ENCODE data around the gene RLBP1. TPM values are rescaled to one million over a fixed set of nuclear protein-coding genes. Genes with fewer than 3 reads are reported as not detected.

RLBP1 gene
- total and polyA plus RNA-seq, 4 donors: not detected

DNA sequence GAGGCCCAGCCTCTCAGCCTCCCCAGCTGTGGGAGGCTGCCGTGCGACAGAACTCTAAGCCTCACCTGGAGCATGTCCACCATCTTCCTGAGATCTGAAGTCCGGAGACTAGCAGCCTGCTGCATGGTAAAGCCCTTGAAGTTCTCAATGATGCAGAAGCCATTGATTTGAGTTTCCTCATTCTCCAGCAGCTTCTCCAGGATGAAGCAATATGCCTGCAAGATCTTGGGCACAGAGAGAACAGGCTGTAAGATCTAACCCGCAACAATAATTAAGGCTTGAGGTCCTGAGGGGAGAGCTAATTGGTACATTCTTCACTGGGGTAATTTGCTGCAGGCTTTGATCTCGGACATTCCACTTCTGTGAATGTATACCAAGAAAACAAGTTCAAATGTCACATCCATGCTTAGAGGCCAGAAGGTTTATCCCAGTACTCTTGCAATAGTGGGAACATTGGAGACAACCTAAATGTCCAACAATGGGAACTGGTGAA lies 9.7 kb downstream of the RLBP1 start:
- no peak overlapping the region for H3K9ac ChIP-seq (ENCODE audit: insufficient read depth in 1 of 2, low read length in 2 of 2)
- DNase-seq (no peak), ATAC-seq (ENCODE audit: insufficient read depth, low FRiP score) (no peak)
- TF ChIP-seq, protein P1, sequence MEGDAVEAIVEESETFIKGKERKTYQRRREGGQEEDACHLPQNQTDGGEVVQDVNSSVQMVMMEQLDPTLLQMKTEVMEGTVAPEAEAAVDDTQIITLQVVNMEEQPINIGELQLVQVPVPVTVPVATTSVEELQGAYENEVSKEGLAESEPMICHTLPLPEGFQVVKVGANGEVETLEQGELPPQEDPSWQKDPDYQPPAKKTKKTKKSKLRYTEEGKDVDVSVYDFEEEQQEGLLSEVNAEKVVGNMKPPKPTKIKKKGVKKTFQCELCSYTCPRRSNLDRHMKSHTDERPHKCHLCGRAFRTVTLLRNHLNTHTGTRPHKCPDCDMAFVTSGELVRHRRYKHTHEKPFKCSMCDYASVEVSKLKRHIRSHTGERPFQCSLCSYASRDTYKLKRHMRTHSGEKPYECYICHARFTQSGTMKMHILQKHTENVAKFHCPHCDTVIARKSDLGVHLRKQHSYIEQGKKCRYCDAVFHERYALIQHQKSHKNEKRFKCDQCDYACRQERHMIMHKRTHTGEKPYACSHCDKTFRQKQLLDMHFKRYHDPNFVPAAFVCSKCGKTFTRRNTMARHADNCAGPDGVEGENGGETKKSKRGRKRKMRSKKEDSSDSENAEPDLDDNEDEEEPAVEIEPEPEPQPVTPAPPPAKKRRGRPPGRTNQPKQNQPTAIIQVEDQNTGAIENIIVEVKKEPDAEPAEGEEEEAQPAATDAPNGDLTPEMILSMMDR (IDR thresholded peaks at IDR 0.05; ENCODE audit: control extremely low read depth, extremely low read depth): no peak
- H3K27me3 ChIP-seq (ENCODE audit: control insufficient read depth in 3 of 3, insufficient read depth in 3 of 3, low read length in 2 of 3): no peaks in the 10 kb centered on the region
- H3K36me3 ChIP-seq (ENCODE audit: control insufficient read depth in 4 of 4, insufficient read depth in 4 of 4, low read length in 4 of 4): no peaks in the 10 kb centered on the region
- no peak overlapping the region for H3K4me3 ChIP-seq
- peaks cover 0 to 5% (median 0%) of the 10 kb centered on the region in 5 donors for H3K4me1 ChIP-seq (ENCODE audit: control insufficient read depth in 5 of 5, insufficient read depth in 5 of 5, low read length in 5 of 5)
- WGBS, 2 donors: 75 to 81% methylated on average over 5 of the region's 5 CpGs
- H3K27ac ChIP-seq (ENCODE audit: low read depth in 1 of 2, low read length in 1 of 2): no peak overlapping the region
- H3K9me3 ChIP-seq (ENCODE audit: control insufficient read depth in 4 of 4, insufficient read depth in 3 of 4, low read length in 3 of 4): no peaks in the 10 kb centered on the region

DNA sequence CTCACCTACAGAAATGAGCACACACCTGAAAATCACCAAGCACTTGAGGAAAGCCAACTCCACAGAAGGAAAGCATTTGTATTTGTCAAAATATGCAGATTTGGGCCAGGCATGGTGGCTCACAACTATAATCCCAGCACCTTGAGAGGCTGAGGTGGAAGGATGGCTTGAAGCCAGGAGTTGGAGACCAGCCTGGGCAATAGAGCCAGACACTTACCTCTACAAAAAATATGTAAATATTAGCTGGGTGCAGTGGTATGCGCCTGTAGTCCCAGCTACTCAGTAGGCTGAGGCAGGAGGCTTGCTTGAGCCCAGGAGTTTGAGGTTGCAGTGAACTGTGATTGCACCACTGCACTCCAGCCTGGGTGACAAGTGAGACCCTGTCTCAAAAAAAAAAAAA lies 12.3 kb downstream of the RLBP1 start:
- no peak overlapping the region for H3K9ac ChIP-seq (ENCODE audit: insufficient read depth in 1 of 2, low read length in 2 of 2)
- H3K36me3 ChIP-seq (ENCODE audit: control insufficient read depth in 4 of 4, insufficient read depth in 4 of 4, low read length in 4 of 4): peaks cover 0 to 2% (median 0%) of the 10 kb centered on the region in 4 donors
- no peak overlapping the region for H3K27ac ChIP-seq (ENCODE audit: low read depth in 1 of 2, low read length in 1 of 2)
- no peaks in the 10 kb centered on the region for H3K9me3 ChIP-seq (ENCODE audit: control insufficient read depth in 4 of 4, insufficient read depth in 3 of 4, low read length in 3 of 4)
- ATAC-seq (ENCODE audit: insufficient read depth, low FRiP score) (no peak), DNase-seq (no peak)
- TF ChIP-seq, protein P1 (IDR thresholded peaks at IDR 0.05; ENCODE audit: control extremely low read depth, extremely low read depth): no peak
- WGBS, 2 donors: 70 to 100% methylated on average over 1 of the region's 1 CpG
- peaks cover 0 to 5% (median 0%) of the 10 kb centered on the region in 5 donors for H3K4me1 ChIP-seq (ENCODE audit: control insufficient read depth in 5 of 5, insufficient read depth in 5 of 5, low read length in 5 of 5)
- H3K27me3 ChIP-seq (ENCODE audit: control insufficient read depth in 3 of 3, insufficient read depth in 3 of 3, low read length in 2 of 3): no peaks in the 10 kb centered on the region
- no peak overlapping the region for H3K4me3 ChIP-seq

DNA sequence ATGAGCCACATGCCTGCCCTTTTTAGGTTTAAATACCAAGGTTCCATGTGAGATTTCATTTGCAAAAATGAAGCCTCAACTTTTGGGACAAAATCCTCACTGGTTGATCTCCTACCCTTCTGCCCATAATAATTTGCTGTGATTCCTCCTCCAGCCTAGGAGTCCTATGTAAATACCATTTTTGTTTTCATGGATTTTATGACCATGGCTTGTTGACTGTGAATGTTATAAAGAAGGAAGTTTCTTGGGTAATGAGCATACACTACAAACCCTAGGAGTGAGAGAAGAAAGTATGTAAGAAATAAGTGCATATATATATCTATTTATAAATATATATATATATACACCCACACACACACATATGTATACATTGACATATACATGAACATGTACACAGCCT lies 13.1 kb downstream of the RLBP1 start:
- Histone ChIP-seq H3K9me3 (ENCODE audit: control insufficient read depth in 4 of 4, insufficient read depth in 3 of 4, low read length in 3 of 4) (no peaks in the 10 kb centered on the region), H3K36me3 (ENCODE audit: control insufficient read depth in 4 of 4, insufficient read depth in 4 of 4, low read length in 4 of 4) (peaks cover 0 to 2% (median 0%) of the 10 kb centered on the region in 4 donors), H3K4me1 (ENCODE audit: control insufficient read depth in 5 of 5, insufficient read depth in 5 of 5, low read length in 5 of 5) (peaks cover 0 to 5% (median 0%) of the 10 kb centered on the region in 5 donors), H3K4me3 (no peak overlapping the region), H3K27ac (ENCODE audit: low read depth in 1 of 2, low read length in 1 of 2) (no peak overlapping the region), H3K9ac (ENCODE audit: insufficient read depth in 1 of 2, low read length in 2 of 2) (no peak overlapping the region), H3K27me3 (ENCODE audit: control insufficient read depth in 3 of 3, insufficient read depth in 3 of 3, low read length in 2 of 3) (no peaks in the 10 kb centered on the region)
- TF ChIP-seq, protein P1 (IDR thresholded peaks at IDR 0.05; ENCODE audit: control extremely low read depth, extremely low read depth): no peak
- ATAC-seq (ENCODE audit: insufficient read depth, low FRiP score) (no peak), DNase-seq (no peak)

DNA sequence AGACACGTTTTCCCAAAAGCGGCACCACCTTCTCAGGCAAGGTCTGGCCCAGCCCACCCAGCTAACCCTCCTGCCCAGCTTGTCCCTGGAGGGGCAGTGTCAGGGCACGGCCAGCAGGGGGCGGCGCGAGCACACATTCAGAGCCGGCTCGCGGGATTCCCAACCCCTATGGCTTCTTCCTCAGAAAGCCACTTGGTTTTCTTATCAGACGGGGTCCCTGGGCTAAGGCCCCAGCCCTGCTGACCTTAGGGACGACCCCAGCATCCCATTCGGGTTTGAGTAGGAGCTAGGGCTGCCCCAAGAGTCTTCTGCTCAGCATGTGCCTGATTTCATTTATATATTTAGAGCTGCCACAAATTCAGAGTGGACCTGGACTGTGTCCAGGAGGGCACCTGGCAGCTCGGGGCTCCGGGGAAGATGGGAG lies 14.5 kb downstream of the RLBP1 start:
- no peaks in the 10 kb centered on the region for H3K27me3 ChIP-seq (ENCODE audit: control insufficient read depth in 3 of 3, insufficient read depth in 3 of 3, low read length in 2 of 3)
- TF ChIP-seq, protein P1 (IDR thresholded peaks at IDR 0.05; ENCODE audit: control extremely low read depth, extremely low read depth): peak; percentile 85
- peak; percentile 82 for ATAC-seq (ENCODE audit: insufficient read depth, low FRiP score)
- H3K4me1 ChIP-seq (ENCODE audit: control insufficient read depth in 5 of 5, insufficient read depth in 5 of 5, low read length in 5 of 5): peaks cover 0 to 5% (median 0%) of the 10 kb centered on the region in 5 donors
- WGBS, 2 donors: 1 to 3% methylated on average over 14 of the region's 14 CpGs
- H3K36me3 ChIP-seq (ENCODE audit: control insufficient read depth in 4 of 4, insufficient read depth in 4 of 4, low read length in 4 of 4): peaks cover 0 to 2% (median 0%) of the 10 kb centered on the region in 4 donors
- H3K27ac ChIP-seq (ENCODE audit: low read depth in 1 of 2, low read length in 1 of 2): no peak overlapping the region
- H3K9me3 ChIP-seq (ENCODE audit: control insufficient read depth in 4 of 4, insufficient read depth in 3 of 4, low read length in 3 of 4): no peaks in the 10 kb centered on the region
- peak; percentile 58 to 76 (median 65) for DNase-seq
- no peak overlapping the region for H3K9ac ChIP-seq (ENCODE audit: insufficient read depth in 1 of 2, low read length in 2 of 2)
- no peak overlapping the region for H3K4me3 ChIP-seq

Data from lung (tissue), 12 donors.